H1 (cell line): ENCODE data around the gene IKZF1. TPM values are rescaled to one million over a fixed set of nuclear protein-coding genes. Genes with fewer than 3 reads are reported as not detected.

Experiments
- polyA plus RNA-seq, 7 experiments: library from polyadenylated mRNA; depleted of rRNA in 3 of 7; stranded (reverse) in 5 of 7; unstranded in 2 of 7; fragments of >200 nt in 5 of 7; fragments of 200-250 nt in 2 of 7; gene quantifications; 1 replicate in 5 of 7; 2 replicates in 1 of 7; 4 replicates in 1 of 7; pipeline versions ENCODE4 v1.2.1 to v1.2.3, GENCODE V29; 2011 to 2013; ENCODE audit warnings: missing spikeins in 2 of 7, mixed read lengths in 2 of 7
- total RNA-seq: library from RNA; stranded (reverse); fragmentation: NEBNext Ultra II Directional; extraction: Animal tissue kit (Norgen Biotek cat#: 25700); gene quantifications from 2 replicates; pipeline ENCODE4 v1.2.1, GENCODE V29; 2021
- TF ChIP-seq, protein P1 (sequence below): IDR thresholded peaks from 2 replicates; pipeline ENCODE4 v1.6.1; 2012; ENCODE audit warnings: low read length, inconsistent platforms

The IKZF1 gene
- total and polyA plus RNA-seq, 2 of the 8 experiments (the other 6 are each of a cell fraction or from before 2014, with no cell fraction given), result 0.74 to 1.5 TPM

DNA sequence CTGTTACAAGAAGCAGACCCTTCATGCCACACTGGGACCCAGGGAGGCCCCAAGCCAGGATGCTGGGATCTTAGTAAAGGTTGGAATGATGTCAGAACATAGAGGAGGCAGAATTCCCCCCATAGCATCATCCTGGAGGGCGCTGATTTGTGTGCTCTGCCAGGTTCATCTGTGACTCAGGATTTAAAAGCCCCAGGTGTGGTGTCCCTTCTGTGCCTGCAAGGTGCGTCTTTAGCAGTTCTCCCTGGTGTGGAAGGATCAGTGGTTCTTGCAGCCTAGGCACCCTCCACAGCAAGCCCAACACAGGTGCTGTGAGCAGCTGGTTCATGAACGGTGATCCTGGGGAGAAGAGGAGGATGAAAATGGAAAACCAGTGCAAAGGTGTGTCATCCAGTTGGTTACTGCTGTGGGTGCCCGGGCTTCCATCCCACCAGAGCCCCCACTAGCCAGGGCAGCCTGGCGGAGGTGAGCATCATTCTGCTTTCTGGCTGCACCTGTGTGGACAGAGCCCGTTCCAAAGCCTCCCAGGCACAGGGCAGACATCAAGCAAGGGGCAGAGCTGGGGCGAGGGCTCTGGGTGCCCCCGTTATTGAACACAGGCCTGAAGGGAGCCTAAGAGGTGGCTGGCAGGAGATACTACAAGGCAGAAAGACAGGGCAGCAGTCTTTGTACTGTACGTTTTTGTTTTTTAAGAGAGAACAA, 49.5 kb downstream of the IKZF1 start (continued):
- TF ChIP-seq, protein P1, sequence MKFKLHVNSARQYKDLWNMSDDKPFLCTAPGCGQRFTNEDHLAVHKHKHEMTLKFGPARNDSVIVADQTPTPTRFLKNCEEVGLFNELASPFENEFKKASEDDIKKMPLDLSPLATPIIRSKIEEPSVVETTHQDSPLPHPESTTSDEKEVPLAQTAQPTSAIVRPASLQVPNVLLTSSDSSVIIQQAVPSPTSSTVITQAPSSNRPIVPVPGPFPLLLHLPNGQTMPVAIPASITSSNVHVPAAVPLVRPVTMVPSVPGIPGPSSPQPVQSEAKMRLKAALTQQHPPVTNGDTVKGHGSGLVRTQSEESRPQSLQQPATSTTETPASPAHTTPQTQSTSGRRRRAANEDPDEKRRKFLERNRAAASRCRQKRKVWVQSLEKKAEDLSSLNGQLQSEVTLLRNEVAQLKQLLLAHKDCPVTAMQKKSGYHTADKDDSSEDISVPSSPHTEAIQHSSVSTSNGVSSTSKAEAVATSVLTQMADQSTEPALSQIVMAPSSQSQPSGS, result no peak
